HEK293 (cell line): Measurements from ENCODE around the gene PTPN3.

Experiments
- CTCF ChIA-PET: fragments of 350-600 bp; formaldehyde crosslinking; extraction: SDS; loops from one replicate; lab custom pipeline; 2021; ENCODE audit warnings: antibody characterized with exemption; lab: Yijun Ruan, JAX
- POLR2A ChIA-PET: fragments of 300-600 bp; formaldehyde crosslinking; extraction: SDS; loops from one replicate; lab custom pipeline; 2020; ENCODE audit warnings: antibody characterized with exemption, inconsistent platforms; lab: Yijun Ruan, JAX
- H3K27ac ChIP-seq: fragments of 200-500 bp; sonication (Bioruptor generic); 2 replicates; pipeline ENCODE4 v1.5.1; 2014; ENCODE audit warnings: low read depth, low read length, control low read depth, inconsistent platforms; ENCODE audit errors: extremely low read depth
- H3K36me3 ChIP-seq, 2 experiments: fragments of 200-500 bp in 1 of 2; sonication (Bioruptor generic) in 1 of 2; 1 replicate in 1 of 2; 2 replicates in 1 of 2; pipeline ENCODE4 v1.5.1; 2014 to 2017; ENCODE audit warnings: inconsistent platforms in 2 of 2, low read length in 2 of 2; ENCODE audit not compliant: control insufficient read depth in 2 of 2, insufficient read depth in 1 of 2
- H3K4me1 ChIP-seq: fragments of 200-500 bp; sonication (Bioruptor generic); 2 replicates; pipeline ENCODE4 v1.5.1; 2014; ENCODE audit warnings: mild to moderate bottlenecking, low read length, inconsistent platforms; ENCODE audit not compliant: control insufficient read depth, insufficient read depth
- H3K4me3 ChIP-seq: 2 replicates; pipeline ENCODE4 v1.5.1; 2011; ENCODE audit warnings: low read depth, mild to moderate bottlenecking, control low read depth, low read length, moderate library complexity
- H3K9me3 ChIP-seq: fragments of 200-500 bp; sonication (Bioruptor generic); 2 replicates; pipeline ENCODE4 v1.5.1; 2014; ENCODE audit warnings: low read depth, low read length, inconsistent platforms; ENCODE audit not compliant: control insufficient read depth, insufficient read depth
- MZF1 ChIP-seq: fragments of 450-650 bp; formaldehyde crosslinking; IDR thresholded peaks from 2 replicates; pipeline ENCODE4 v1.5.1; 2017; ENCODE audit warnings: missing biosample characterization, missing genetic modification characterization, borderline replicate concordance
- REST ChIP-seq: fragments of 450-650 bp; formaldehyde crosslinking; IDR thresholded peaks from 2 replicates; pipeline ENCODE4 v1.5.1; 2016; ENCODE audit warnings: missing biosample characterization, missing genetic modification characterization
- ZNF10 ChIP-seq: fragments of 450-650 bp; formaldehyde crosslinking; IDR thresholded peaks from 2 replicates; pipeline ENCODE4 v1.5.1; 2017; ENCODE audit warnings: missing biosample characterization, missing genetic modification characterization
- ZNF140 ChIP-seq: fragments of 450-650 bp; formaldehyde crosslinking; IDR thresholded peaks from 2 replicates; pipeline ENCODE4 v1.5.1; 2016; ENCODE audit warnings: missing biosample characterization, missing genetic modification characterization
- ZNF148 ChIP-seq: fragments of 450-650 bp; formaldehyde crosslinking; IDR thresholded peaks from 2 replicates; pipeline ENCODE4 v1.5.0; 2017; ENCODE audit warnings: missing biosample characterization, missing genetic modification characterization, borderline replicate concordance
- ZNF157 ChIP-seq: fragments of 450-650 bp; formaldehyde crosslinking; IDR thresholded peaks from 2 replicates; pipeline ENCODE4 v1.5.1; 2016; ENCODE audit warnings: missing biosample characterization, missing genetic modification characterization
- ZNF223 ChIP-seq: fragments of 450-650 bp; formaldehyde crosslinking; IDR thresholded peaks from 2 replicates; pipeline ENCODE4 v1.5.1; 2016; ENCODE audit warnings: missing biosample characterization, missing genetic modification characterization
- ZNF239 ChIP-seq: fragments of 450-650 bp; formaldehyde crosslinking; IDR thresholded peaks from 2 replicates; pipeline ENCODE4 v1.5.1; 2016; ENCODE audit warnings: missing biosample characterization, missing genetic modification characterization
- ZNF266 ChIP-seq: fragments of 450-650 bp; formaldehyde crosslinking; IDR thresholded peaks from 2 replicates; pipeline ENCODE4 v1.5.1; 2016; ENCODE audit warnings: missing biosample characterization, missing genetic modification characterization, low read depth
- ZNF350 ChIP-seq: fragments of 450-650 bp; formaldehyde crosslinking; IDR thresholded peaks from 2 replicates; pipeline ENCODE4 v1.5.0; 2017; ENCODE audit warnings: missing biosample characterization, mild to moderate bottlenecking, missing genetic modification characterization
- ZNF394 ChIP-seq: fragments of 450-650 bp; formaldehyde crosslinking; IDR thresholded peaks from 2 replicates; pipeline ENCODE4 v1.5.1; 2016; ENCODE audit warnings: missing biosample characterization, missing genetic modification characterization, mild to moderate bottlenecking, moderate library complexity, borderline replicate concordance
- ZNF621 ChIP-seq: fragments of 450-650 bp; formaldehyde crosslinking; IDR thresholded peaks from 2 replicates; pipeline ENCODE4 v1.5.1; 2017; ENCODE audit warnings: missing biosample characterization, missing genetic modification characterization
- ZNF658 ChIP-seq: fragments of 450-650 bp; formaldehyde crosslinking; IDR thresholded peaks from 2 replicates; pipeline ENCODE4; 2016; ENCODE audit warnings: missing biosample characterization, missing genetic modification characterization
- ZNF776 ChIP-seq: fragments of 450-650 bp; formaldehyde crosslinking; IDR thresholded peaks from 2 replicates; pipeline ENCODE4 v1.5.0; 2017; ENCODE audit warnings: missing biosample characterization, missing genetic modification characterization, borderline replicate concordance
- ZSCAN30 ChIP-seq: fragments of 450-650 bp; IDR thresholded peaks from 2 replicates; pipeline ENCODE4 v1.5.1; 2018; ENCODE audit warnings: missing biosample characterization, mild to moderate bottlenecking, missing genetic modification characterization, moderate library complexity
- ZXDB ChIP-seq: fragments of 450-650 bp; formaldehyde crosslinking; IDR thresholded peaks from 2 replicates; pipeline ENCODE4 v1.5.1; 2016; ENCODE audit warnings: missing biosample characterization, missing genetic modification characterization
- TF ChIP-seq, protein P1 (sequence below): fragments of 450-650 bp; formaldehyde crosslinking; IDR thresholded peaks from 2 replicates; pipeline ENCODE4 v1.5.1; 2016; ENCODE audit warnings: missing biosample characterization, missing genetic modification characterization
- TF ChIP-seq, protein P2 (sequence below): fragments of 450-650 bp; formaldehyde crosslinking; IDR thresholded peaks from 2 replicates; pipeline ENCODE4 v1.5.1; 2016; ENCODE audit warnings: missing biosample characterization, missing genetic modification characterization, borderline replicate concordance
- TF ChIP-seq, protein P3 (sequence below): fragments of 450-650 bp; formaldehyde crosslinking; IDR thresholded peaks from 2 replicates; pipeline ENCODE4 v1.5.1; 2016; ENCODE audit warnings: missing biosample characterization, missing genetic modification characterization

The PTPN3 gene

DNA sequence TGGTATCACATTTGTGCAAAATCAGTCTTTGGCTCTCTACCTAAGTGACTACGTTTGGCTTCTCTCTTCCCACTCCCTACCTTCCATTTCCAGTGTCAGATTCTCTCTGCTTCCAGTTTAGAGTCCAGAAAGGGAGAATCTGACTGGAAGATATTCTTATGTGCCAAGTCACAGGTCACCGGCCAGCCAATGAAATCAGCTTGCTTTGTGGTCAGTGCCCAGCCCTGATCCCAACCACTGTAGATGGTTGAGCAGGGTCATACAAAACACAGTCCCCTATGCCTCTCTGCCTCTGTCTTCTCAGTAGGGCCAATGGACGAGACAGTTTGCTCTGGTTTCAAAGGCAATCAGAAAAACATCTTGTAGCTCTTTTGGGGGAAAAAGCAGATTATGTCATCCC is 161.7 kb downstream of the PTPN3 start:
- no peak for TF ChIP-seq ZNF239 (tag by site-specific recombination)
- TF ChIP-seq REST (tag by site-specific recombination), result no peak
- TF ChIP-seq ZNF140 (tag by site-specific recombination), result no peak
- TF ChIP-seq MZF1 (tag by site-specific recombination), result no peak
- no peak for TF ChIP-seq ZNF148 (tag by site-specific recombination)
- TF ChIP-seq ZNF776 (tag by site-specific recombination), result no peak
- TF ChIP-seq ZNF350, result no peak
- no peak for TF ChIP-seq ZNF621 (tag by site-specific recombination)
- TF ChIP-seq ZNF157 (tag by site-specific recombination), result no peak
- no peak for TF ChIP-seq ZNF394 (tag by site-specific recombination)
- no peak for TF ChIP-seq ZSCAN30
- TF ChIP-seq, protein P1, sequence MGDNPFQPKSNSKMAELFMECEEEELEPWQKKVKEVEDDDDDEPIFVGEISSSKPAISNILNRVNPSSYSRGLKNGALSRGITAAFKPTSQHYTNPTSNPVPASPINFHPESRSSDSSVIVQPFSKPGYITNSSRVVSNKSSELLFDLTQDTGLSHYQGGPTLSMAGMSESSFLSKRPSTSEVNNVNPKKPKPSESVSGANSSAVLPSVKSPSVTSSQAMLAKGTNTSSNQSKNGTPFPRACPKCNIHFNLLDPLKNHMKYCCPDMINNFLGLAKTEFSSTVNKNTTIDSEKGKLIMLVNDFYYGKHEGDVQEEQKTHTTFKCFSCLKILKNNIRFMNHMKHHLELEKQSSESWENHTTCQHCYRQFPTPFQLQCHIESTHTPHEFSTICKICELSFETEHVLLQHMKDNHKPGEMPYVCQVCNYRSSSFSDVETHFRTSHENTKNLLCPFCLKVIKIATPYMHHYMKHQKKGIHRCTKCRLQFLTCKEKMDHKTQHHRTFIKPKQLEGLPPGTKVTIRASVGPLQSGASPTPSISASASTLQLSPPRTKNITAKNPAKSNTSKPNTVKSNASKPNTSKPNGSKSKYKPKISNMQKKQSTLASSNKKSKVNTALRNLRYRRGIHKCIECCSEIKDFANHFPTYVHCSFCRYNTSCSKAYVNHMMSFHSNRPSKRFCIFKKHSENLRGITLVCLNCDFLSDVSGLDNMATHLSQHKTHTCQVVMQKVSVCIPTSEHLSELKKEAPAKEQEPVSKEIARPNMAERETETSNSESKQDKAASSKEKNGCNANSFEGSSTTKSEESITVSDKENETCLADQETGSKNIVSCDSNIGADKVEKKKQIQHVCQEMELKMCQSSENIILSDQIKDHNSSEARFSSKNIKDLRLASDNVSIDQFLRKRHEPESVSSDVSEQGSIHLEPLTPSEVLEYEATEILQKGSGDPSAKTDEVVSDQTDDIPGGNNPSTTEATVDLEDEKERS (tag by site-specific recombination), result no peak
- TF ChIP-seq ZXDB (tag by site-specific recombination), result no peak
- TF ChIP-seq ZNF266 (tag by site-specific recombination), result no peak
- TF ChIP-seq, protein P2, sequence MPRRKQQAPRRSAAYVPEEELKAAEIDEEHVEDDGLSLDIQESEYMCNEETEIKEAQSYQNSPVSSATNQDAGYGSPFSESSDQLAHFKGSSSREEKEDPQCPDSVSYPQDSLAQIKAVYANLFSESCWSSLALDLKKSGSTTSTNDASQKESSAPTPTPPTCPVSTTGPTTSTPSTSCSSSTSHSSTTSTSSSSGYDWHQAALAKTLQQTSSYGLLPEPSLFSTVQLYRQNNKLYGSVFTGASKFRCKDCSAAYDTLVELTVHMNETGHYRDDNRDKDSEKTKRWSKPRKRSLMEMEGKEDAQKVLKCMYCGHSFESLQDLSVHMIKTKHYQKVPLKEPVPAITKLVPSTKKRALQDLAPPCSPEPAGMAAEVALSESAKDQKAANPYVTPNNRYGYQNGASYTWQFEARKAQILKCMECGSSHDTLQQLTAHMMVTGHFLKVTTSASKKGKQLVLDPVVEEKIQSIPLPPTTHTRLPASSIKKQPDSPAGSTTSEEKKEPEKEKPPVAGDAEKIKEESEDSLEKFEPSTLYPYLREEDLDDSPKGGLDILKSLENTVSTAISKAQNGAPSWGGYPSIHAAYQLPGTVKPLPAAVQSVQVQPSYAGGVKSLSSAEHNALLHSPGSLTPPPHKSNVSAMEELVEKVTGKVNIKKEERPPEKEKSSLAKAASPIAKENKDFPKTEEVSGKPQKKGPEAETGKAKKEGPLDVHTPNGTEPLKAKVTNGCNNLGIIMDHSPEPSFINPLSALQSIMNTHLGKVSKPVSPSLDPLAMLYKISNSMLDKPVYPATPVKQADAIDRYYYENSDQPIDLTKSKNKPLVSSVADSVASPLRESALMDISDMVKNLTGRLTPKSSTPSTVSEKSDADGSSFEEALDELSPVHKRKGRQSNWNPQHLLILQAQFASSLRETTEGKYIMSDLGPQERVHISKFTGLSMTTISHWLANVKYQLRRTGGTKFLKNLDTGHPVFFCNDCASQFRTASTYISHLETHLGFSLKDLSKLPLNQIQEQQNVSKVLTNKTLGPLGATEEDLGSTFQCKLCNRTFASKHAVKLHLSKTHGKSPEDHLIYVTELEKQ, result no peak
- no peak for TF ChIP-seq ZNF658 (tag by site-specific recombination)
- no peak for TF ChIP-seq ZNF223 (tag by site-specific recombination)
- TF ChIP-seq ZNF10 (tag by site-specific recombination), result no peak
- TF ChIP-seq, protein P3, sequence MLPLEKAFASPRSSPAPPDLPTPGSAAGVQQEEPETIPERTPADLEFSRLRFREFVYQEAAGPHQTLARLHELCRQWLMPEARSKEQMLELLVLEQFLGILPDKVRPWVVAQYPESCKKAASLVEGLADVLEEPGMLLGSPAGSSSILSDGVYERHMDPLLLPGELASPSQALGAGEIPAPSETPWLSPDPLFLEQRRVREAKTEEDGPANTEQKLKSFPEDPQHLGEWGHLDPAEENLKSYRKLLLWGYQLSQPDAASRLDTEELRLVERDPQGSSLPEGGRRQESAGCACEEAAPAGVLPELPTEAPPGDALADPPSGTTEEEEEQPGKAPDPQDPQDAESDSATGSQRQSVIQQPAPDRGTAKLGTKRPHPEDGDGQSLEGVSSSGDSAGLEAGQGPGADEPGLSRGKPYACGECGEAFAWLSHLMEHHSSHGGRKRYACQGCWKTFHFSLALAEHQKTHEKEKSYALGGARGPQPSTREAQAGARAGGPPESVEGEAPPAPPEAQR (tag by site-specific recombination), result no peak
- no peak overlapping the region for H3K4me3 ChIP-seq
- no peaks in the 10 kb centered on the region for H3K36me3 ChIP-seq
- H3K27ac ChIP-seq, result no peak overlapping the region
- no peaks in the 10 kb centered on the region for H3K9me3 ChIP-seq
- H3K4me1 ChIP-seq, result no peaks in the 10 kb centered on the region
- CTCF ChIA-PET, result no interaction called here
- POLR2A ChIA-PET, result no interaction called here
